Psoas muscle (tissue), 8 donors: ENCODE results near the gene FERD3L. TPM values are rescaled to one million over a fixed set of nuclear protein-coding genes. Genes with fewer than 3 reads are reported as not detected.

Experiments
- ATAC-seq, 4 donors: fragments of 200-7000 bp; cut with Tn5 transposase; one replicate each; pipeline ENCODE4 v1.9.1; 2020; ENCODE audit warnings: moderate library complexity in 3 of 4, mild to moderate bottlenecking in 2 of 4
- DNase-seq, 2 donors: peaks; one replicate each; pipeline ENCODE4 v3.0.0-alpha.2; 2020
- H3K27ac ChIP-seq: fragments of 200-600 bp; one replicate; pipeline ENCODE4 v1.8.0; 2022
- H3K27me3 ChIP-seq, 3 donors: fragments of 200-600 bp in 1 of 3; one replicate each; pipeline versions ENCODE4 v1.6.1 to v1.8.0; 2013 to 2022; ENCODE audit warnings: low read length in 2 of 3, mild to moderate bottlenecking in 2 of 3, moderate library complexity in 1 of 3; ENCODE audit not compliant: insufficient read depth in 3 of 3
- H3K36me3 ChIP-seq, 2 donors: fragments of 200-600 bp in 1 of 2; one replicate each; pipeline versions ENCODE4 v1.6.1 to v1.8.0; 2013 to 2022; ENCODE audit warnings: low read depth in 1 of 2, mild to moderate bottlenecking in 1 of 2, moderate library complexity in 1 of 2; ENCODE audit not compliant: insufficient read depth in 1 of 2
- H3K4me1 ChIP-seq: fragments of 200-600 bp; one replicate; pipeline ENCODE4 v1.8.0; 2022
- H3K4me3 ChIP-seq: fragments of 200-600 bp; one replicate; pipeline ENCODE4 v1.8.0; 2022; ENCODE audit warnings: mild to moderate bottlenecking
- H3K9me3 ChIP-seq: fragments of 200-600 bp; one replicate; pipeline ENCODE4 v1.8.0; 2022
- CTCF ChIP-seq: fragments of 200-600 bp; IDR thresholded peaks from one replicate; pipeline ENCODE4 v1.8.0; 2022; ENCODE audit warnings: antibody characterized with exemption
- whole genome bisulfite sequencing, 3 donors: extraction: QIAGEN DNeasy Blood & Tissue Kit; methylation state at CpG; one replicate each; pipeline versions ENCODE4 v1.1.6 to v1.1.7; 2013; 5-methylcytosine and 5-hydroxymethylcytosine counted together
- intact Hi-C, 2 donors: fragments of 100-400 bp; cut with DNase I; formaldehyde crosslinking; loops; one replicate each; pipeline versions ENCODE4 v1.11.0 to v1.14.2; 2022
- polyA plus RNA-seq, 3 donors: library from polyadenylated mRNA; stranded (reverse); fragments of 200-250 nt; gene quantifications; one replicate each; pipeline ENCODE4 v1.2.3, GENCODE V29; 2013
- total RNA-seq, 4 donors: library from RNA; stranded (reverse); fragmentation: NEBNext Ultra II Directional in 2 of 4; extraction: Animal tissue kit (Norgen Biotek cat#: 25700) in 2 of 4; gene quantifications; one replicate each; pipeline versions ENCODE4 v1.2.1 to v1.2.4, GENCODE V29; 2021 to 2023
- donor health status: healthy with polysubstance abuse.
- donor health status: DM: no; HTN: no; CAD: no; lungs with moderate emphysema.
- donor health status: Bipolar disorder and iron deficiency.
- donor health status: healthy.
- donor health status: DM: yes; HTN: yes; CAD: no.
- donor health status: DM: no; HTN: no; CAD: no.
- donor health status: DM: no; HTN: no; CAD: no.
- donor health status: DM: yes; HTN: yes; CAD: no.

FERD3L gene
- total and polyA plus RNA-seq, 7 donors, result not detected

- intact Hi-C loops, result no loop called here
- Histone ChIP-seq H3K4me1 (no peaks in the 10 kb centered on the region), H3K4me3 (no peak overlapping the region), H3K27ac (no peak overlapping the region), H3K27me3 (peaks cover 0 to 2% (median 0%) of the 10 kb centered on the region in 3 donors), H3K9me3 (no peaks in the 10 kb centered on the region), H3K36me3 (no peaks in the 10 kb centered on the region)
- WGBS, 3 donors, result 65 to 87% (median 86%) methylated on average over 1 of the region's 1 CpG
- DNase-seq (no peak), ATAC-seq (no peak)
- no peak for TF ChIP-seq CTCF
Observed at GRCh38 chr7:19128856-19129255, 16.4 kb downstream of the FERD3L start.

- H3K4me3 ChIP-seq, result no peak overlapping the region
- DNase-seq (no peak), ATAC-seq (no peak)
- no peaks in the 10 kb centered on the region for H3K9me3 ChIP-seq
- no peaks in the 10 kb centered on the region for H3K4me1 ChIP-seq
- 47 to 50% (median 48%) methylated on average over 2 of the region's 2 CpGs for WGBS, 3 donors
- peaks cover 2 to 44% (median 15%) of the 10 kb centered on the region in 3 donors for H3K27me3 ChIP-seq
- intact Hi-C loops, result no loop called here
- no peaks in the 10 kb centered on the region for H3K36me3 ChIP-seq
- TF ChIP-seq CTCF, result peak; percentile 27
- no peak overlapping the region for H3K27ac ChIP-seq
Observed at GRCh38 chr7:19121977-19122588, 23.1 kb downstream of the FERD3L start.

GRCh38 chr7:19119870-19120486 lies 25.2 kb downstream of the FERD3L start:
- peaks cover 2 to 64% (median 22%) of the 10 kb centered on the region in 3 donors for H3K27me3 ChIP-seq
- intact Hi-C loops, result no loop called here
- no peaks in the 10 kb centered on the region for H3K4me1 ChIP-seq
- no peak for DNase-seq
- no peaks in the 10 kb centered on the region for H3K36me3 ChIP-seq
- H3K9me3 ChIP-seq, result no peaks in the 10 kb centered on the region
- no peak overlapping the region for H3K4me3 ChIP-seq
- TF ChIP-seq CTCF, result no peak
- ATAC-seq, result no peak
- WGBS, 3 donors, result 45 to 49% (median 45%) methylated on average over 10 of the region's 10 CpGs
- H3K27ac ChIP-seq, result no peak overlapping the region

- H3K27ac ChIP-seq, result no peak overlapping the region
- no peak for DNase-seq
- H3K36me3 ChIP-seq, result no peaks in the 10 kb centered on the region
- ATAC-seq, result no peak
- no peak overlapping the region for H3K4me3 ChIP-seq
- no peak for TF ChIP-seq CTCF
- H3K9me3 ChIP-seq, result no peaks in the 10 kb centered on the region
- peaks cover 2 to 70% (median 22%) of the 10 kb centered on the region in 3 donors for H3K27me3 ChIP-seq
- intact Hi-C loops, result no loop called here
- 38 to 56% (median 39%) methylated on average over 8 of the region's 8 CpGs for WGBS, 3 donors
- H3K4me1 ChIP-seq, result no peaks in the 10 kb centered on the region
Observed at GRCh38 chr7:19119372-19119771, 25.8 kb downstream of the FERD3L start.
